ENCODE measurements around the gene MICAL2. TPM values are rescaled to one million over a fixed set of nuclear protein-coding genes. Genes with fewer than 3 reads are reported as not detected.

Gene MICAL2
- total RNA-seq, 1 experiment from 2014 or later, result 151 TPM

DNA sequence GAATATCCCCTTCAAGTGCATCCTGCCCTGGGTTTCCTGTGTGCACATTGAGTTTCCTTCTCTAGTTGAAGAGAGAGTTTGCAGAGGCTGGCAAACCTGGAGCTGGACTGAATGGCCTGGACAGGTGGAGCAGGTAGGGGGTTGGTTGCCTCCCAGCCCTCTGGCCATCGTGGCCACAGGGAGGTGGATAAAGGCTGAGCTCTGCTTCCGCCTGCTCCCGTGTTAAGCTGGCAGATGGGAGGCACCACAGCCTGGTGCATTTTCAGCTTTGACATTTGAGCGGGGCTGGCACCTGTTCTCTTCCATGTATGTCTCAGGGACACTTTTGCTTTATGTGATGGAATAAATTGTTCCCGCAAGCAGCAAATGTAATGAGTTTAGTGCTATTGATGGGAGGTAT is 11.1 kb downstream of the MICAL2 start:
- POLR2A ChIA-PET, result interaction anchor here (1.1 to 8.3 kb wide), 5 partner anchors 11 to 114 kb away, joined by 3 to 79 read pairs (median 31); partner anchors contain the start of gene MICAL2
- Mint-ChIP-seq H3K4me1 (ENCODE audit: insufficient read depth, unreplicated experiment) (peaks cover 48% of the 10 kb centered on the region), H3K27ac (ENCODE audit: low read depth, unreplicated experiment) (no peak overlapping the region), H3K4me3 (ENCODE audit: unreplicated experiment) (no peak overlapping the region), H3K27me3 (ENCODE audit: insufficient read depth, unreplicated experiment) (no peaks in the 10 kb centered on the region), H3K9me3 (ENCODE audit: unreplicated experiment) (no peaks in the 10 kb centered on the region), H3K36me3 (ENCODE audit: insufficient read depth, unreplicated experiment) (peaks cover 12% of the 10 kb centered on the region)
- CTCF ChIA-PET, result interaction anchor here (0.6 to 1.8 kb wide), 8 partner anchors 9 to 280 kb away, joined by 3 to 7 read pairs (median 3); partner anchors contain the start of gene USP47
- TF ChIP-seq, protein P1, sequence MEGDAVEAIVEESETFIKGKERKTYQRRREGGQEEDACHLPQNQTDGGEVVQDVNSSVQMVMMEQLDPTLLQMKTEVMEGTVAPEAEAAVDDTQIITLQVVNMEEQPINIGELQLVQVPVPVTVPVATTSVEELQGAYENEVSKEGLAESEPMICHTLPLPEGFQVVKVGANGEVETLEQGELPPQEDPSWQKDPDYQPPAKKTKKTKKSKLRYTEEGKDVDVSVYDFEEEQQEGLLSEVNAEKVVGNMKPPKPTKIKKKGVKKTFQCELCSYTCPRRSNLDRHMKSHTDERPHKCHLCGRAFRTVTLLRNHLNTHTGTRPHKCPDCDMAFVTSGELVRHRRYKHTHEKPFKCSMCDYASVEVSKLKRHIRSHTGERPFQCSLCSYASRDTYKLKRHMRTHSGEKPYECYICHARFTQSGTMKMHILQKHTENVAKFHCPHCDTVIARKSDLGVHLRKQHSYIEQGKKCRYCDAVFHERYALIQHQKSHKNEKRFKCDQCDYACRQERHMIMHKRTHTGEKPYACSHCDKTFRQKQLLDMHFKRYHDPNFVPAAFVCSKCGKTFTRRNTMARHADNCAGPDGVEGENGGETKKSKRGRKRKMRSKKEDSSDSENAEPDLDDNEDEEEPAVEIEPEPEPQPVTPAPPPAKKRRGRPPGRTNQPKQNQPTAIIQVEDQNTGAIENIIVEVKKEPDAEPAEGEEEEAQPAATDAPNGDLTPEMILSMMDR (IDR thresholded peaks at IDR 0.05; ENCODE audit: unreplicated experiment), result no peak
- no peak for DNase-seq (ENCODE audit: unreplicated experiment)
- intact Hi-C loops (cut with micrococcal nuclease), result loop anchor here (5.0 kb wide), 1 partner anchor 46 kb away; no protein-coding TSS in a partner anchor
- no TSS peak for BruUV-seq (replicated peaks)

GRCh38 chr11:12122083-12122482 is 11.7 kb downstream of the MICAL2 start:
- ChIA-PET POLR2A (interaction anchor here (1.0 to 8.3 kb wide), 9 partner anchors 11 to 113 kb away, joined by 3 to 79 read pairs (median 10); partner anchors contain the start of gene MICAL2), CTCF (interaction anchor here (0.7 to 1.2 kb wide), 3 partner anchors 13 to 116 kb away, joined by 3 read pairs; no protein-coding TSS in a partner anchor)
- Mint-ChIP-seq H3K4me3 (ENCODE audit: unreplicated experiment) (no peak overlapping the region), H3K9me3 (ENCODE audit: unreplicated experiment) (no peaks in the 10 kb centered on the region), H3K36me3 (ENCODE audit: insufficient read depth, unreplicated experiment) (peaks cover 12% of the 10 kb centered on the region), H3K27me3 (ENCODE audit: insufficient read depth, unreplicated experiment) (no peaks in the 10 kb centered on the region), H3K27ac (ENCODE audit: low read depth, unreplicated experiment) (no peak overlapping the region), H3K4me1 (ENCODE audit: insufficient read depth, unreplicated experiment) (peaks cover 54% of the 10 kb centered on the region)
- no TSS peak for BruUV-seq (replicated peaks)
- peak; percentile 52 for DNase-seq (ENCODE audit: unreplicated experiment)
- TF ChIP-seq, protein P1 (IDR thresholded peaks at IDR 0.05; ENCODE audit: unreplicated experiment), result peak; percentile 34
- intact Hi-C loops (cut with micrococcal nuclease), result loop anchor here (5.0 kb wide), 1 partner anchor 45 kb away; no protein-coding TSS in a partner anchor

GRCh38 chr11:12123273-12123672 is 12.9 kb downstream of the MICAL2 start:
- H3K36me3 Mint-ChIP-seq (ENCODE audit: insufficient read depth, unreplicated experiment), result peaks cover 12% of the 10 kb centered on the region
- TF ChIP-seq, protein P1 (IDR thresholded peaks at IDR 0.05; ENCODE audit: unreplicated experiment), result no peak
- ChIA-PET CTCF (interaction anchor here (0.6 to 3.2 kb wide), 4 partner anchors 34 to 165 kb away, joined by 3 to 22 read pairs (median 4); no protein-coding TSS in a partner anchor), POLR2A (interaction anchor here (0.6 to 8.3 kb wide), 16 partner anchors 13 to 155 kb away, joined by 3 to 79 read pairs (median 4); partner anchors contain the start of gene MICAL2)
- no peaks in the 10 kb centered on the region for H3K27me3 Mint-ChIP-seq (ENCODE audit: insufficient read depth, unreplicated experiment)
- DNase-seq (ENCODE audit: unreplicated experiment), result peak; percentile 78
- no peaks in the 10 kb centered on the region for H3K9me3 Mint-ChIP-seq (ENCODE audit: unreplicated experiment)
- intact Hi-C loops (cut with micrococcal nuclease), result loop anchor here (5.0 kb wide), 1 partner anchor 44 kb away; no protein-coding TSS in a partner anchor
- BruUV-seq (replicated peaks), result no TSS peak
- H3K27ac Mint-ChIP-seq (ENCODE audit: low read depth, unreplicated experiment), result peak overlapping the region; percentile 65
- peaks cover 56% of the 10 kb centered on the region for H3K4me1 Mint-ChIP-seq (ENCODE audit: insufficient read depth, unreplicated experiment)
- H3K4me3 Mint-ChIP-seq (ENCODE audit: unreplicated experiment), result peak overlapping the region; percentile 39

DNA sequence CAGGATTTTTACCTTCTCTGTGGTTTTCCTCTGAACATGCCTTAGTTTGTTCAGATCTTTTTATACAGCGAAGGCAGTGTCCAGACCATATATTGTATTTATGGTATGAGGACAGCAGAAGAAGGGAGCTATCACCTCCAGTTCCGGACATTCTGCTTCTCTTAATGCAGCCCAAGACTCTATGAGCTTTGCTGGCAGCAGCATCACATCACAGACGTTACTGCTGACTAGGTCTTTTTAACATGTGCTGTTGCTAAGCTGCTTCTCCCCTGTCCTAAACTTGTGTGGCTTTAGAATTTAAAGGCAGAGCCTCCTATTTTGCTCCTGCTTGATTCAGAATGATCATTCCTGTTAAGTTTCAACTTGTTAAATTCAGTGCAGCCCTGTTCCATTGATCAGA is 13.4 kb downstream of the MICAL2 start:
- intact Hi-C loops (cut with micrococcal nuclease), result loop anchor here (5.0 kb wide), 1 partner anchor 44 kb away; no protein-coding TSS in a partner anchor
- TF ChIP-seq, protein P1 (IDR thresholded peaks at IDR 0.05; ENCODE audit: unreplicated experiment), result no peak
- no peak for DNase-seq (ENCODE audit: unreplicated experiment)
- H3K27ac Mint-ChIP-seq (ENCODE audit: low read depth, unreplicated experiment), result peak overlapping the region; percentile 65
- peaks cover 12% of the 10 kb centered on the region for H3K36me3 Mint-ChIP-seq (ENCODE audit: insufficient read depth, unreplicated experiment)
- ChIA-PET POLR2A (interaction anchor here (0.6 to 8.3 kb wide), 16 partner anchors 13 to 372 kb away, joined by 3 to 79 read pairs (median 4); partner anchors contain the start of gene MICAL2), CTCF (interaction anchor here (0.6 to 3.2 kb wide), 7 partner anchors 34 to 173 kb away, joined by 3 to 22 read pairs (median 4); no protein-coding TSS in a partner anchor)
- BruUV-seq (replicated peaks), result no TSS peak
- H3K4me3 Mint-ChIP-seq (ENCODE audit: unreplicated experiment), result no peak overlapping the region
- H3K4me1 Mint-ChIP-seq (ENCODE audit: insufficient read depth, unreplicated experiment), result peaks cover 58% of the 10 kb centered on the region
- no peaks in the 10 kb centered on the region for H3K27me3 Mint-ChIP-seq (ENCODE audit: insufficient read depth, unreplicated experiment)
- no peaks in the 10 kb centered on the region for H3K9me3 Mint-ChIP-seq (ENCODE audit: unreplicated experiment)

Data from MCF 10A (cell line).